GM19240 (cell line): ENCODE results near the gene PPP6R1.
"Not testable (repeated sequence)": the region's sequence is repeated elsewhere in the genome, so short reads cannot be mapped to it uniquely, and the experiment has no call there.

Experiments
- DNase-seq: peaks from one replicate; pipeline ENCODE4 v3.0.0; 2011; ENCODE audit warnings: low spot score; ENCODE audit not compliant: insufficient read length

Gene PPP6R1

DNA sequence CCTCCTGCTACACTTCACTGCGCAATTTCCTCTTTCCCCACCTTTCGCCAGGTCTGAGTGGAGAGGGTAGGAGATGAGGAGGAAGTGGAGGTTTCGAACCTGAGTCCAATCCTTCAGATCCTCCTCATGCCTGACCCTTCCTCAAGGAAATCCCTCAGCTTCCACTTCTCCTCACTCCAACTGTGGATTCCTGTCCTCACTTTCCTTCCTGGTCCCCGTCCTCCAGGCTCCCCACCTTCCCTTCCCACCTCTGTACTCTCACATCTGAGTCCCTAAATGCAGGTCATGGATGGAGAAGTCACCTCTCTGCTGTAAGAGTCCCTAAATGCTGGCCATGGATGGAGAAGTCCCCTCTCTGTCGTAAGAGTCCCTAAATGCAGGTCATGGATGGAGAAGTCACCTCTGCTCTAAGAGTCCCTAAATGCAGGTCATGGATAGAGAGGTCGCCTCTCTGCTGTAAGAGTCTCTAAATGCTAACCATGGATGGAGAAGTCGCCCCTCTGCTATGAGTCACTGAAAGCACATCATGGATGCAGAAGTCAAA is 33.3 kb downstream of the PPP6R1 start:
- no peak for DNase-seq

DNA sequence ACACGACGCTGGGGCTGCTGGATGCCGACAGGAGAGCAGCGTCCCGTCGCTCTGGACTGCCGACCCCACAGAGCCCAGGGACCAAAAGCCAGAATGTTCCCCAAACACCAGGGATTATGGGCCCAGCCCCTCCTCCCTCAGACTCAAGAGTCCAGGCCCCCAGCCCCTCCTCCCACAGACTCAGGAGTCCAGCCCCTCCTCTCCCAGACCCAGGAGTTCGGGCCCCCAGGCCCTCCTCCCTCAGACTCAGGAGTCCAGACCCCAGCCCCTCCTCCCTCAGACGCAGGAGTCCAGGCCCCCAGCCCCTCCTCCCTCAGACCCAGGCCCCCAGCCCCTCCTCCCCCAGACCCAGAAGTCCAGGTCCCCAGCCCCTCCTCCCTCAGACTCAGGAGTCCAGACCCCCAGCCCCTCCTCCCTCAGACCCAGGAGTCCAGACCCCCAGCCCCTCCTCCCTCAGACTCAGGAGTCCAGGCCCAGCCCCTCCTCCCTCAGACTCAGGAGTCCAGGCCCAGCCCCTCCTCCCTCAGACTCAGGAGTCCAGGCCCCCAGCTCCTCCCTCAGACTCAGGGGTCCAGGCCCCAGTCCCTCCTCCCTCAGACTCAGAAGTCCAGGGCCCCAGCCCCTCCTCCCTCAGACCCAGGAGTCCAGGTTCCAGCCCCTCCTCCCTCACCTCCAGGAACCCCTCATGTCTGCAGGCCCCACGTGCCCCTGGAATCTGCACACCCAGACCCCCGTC is 34.0 kb downstream of the PPP6R1 start:
- DNase-seq = not testable (repeated sequence)

DNA sequence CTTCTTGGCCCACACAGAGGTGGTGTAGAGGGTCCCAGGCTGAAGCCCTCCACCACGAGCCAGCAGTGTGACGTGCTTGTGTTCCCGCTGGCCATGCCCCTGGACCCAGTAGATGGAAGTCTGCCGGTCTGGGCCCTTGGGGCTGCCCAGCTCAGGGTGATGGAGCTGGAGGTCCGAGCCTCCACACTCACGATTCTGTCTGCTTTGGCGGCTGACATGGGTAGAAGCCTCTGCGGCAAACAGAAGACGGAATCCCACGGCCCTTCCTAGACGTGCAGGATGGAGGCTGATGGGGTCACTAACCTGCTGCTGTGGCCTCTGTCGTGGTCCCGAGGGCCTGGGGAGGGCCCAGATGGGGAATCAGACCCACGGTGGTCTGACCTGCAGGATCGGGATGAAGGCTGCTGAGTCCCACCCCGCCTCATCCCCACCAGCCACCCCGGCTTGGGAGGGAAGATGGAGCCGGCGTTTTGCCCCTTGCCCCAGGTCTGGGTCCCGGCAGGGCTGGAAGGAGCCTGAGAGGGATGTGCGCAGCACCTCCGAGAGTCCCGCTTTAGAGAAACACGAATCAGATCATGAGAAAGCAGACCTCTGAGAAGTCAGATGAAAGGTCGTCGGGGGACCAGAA is 34.7 kb downstream of the PPP6R1 start:
- no peak for DNase-seq

DNA sequence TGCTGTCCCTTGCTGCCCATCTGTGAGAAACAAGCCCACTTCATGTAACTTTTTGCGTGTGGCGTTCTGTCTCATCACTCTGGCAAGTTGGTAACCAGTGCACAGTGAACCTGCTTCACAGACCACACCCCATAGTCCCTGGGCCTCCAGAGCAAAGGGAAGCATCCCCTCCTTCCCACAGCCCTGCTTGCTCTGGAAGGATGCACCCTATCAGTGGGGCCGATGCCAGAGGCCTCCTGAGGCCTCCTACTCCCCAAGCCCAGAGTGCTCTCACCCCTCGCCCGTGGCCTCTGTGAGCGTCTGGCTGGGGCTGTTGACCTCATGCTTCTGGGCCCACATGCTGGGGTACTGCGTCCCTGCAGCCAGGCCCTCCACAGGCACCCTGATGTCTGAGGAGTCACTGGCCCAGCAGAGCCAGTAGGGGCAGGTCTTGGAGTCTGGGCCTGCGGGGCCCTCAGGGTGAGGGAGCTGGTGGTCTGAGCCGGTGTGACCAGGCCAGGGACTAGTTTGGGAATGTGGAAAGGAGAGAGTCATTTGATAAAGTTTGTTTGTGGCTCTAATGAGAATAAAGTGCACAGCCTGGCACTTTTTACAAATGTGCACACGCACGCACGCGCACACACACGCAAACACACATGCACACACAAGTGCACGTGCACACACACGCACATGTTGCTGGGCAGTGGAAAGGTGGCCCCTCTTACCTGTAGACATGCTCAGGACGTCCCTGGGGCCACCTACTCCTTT is 35.4 kb downstream of the PPP6R1 start:
- no peak for DNase-seq

DNA sequence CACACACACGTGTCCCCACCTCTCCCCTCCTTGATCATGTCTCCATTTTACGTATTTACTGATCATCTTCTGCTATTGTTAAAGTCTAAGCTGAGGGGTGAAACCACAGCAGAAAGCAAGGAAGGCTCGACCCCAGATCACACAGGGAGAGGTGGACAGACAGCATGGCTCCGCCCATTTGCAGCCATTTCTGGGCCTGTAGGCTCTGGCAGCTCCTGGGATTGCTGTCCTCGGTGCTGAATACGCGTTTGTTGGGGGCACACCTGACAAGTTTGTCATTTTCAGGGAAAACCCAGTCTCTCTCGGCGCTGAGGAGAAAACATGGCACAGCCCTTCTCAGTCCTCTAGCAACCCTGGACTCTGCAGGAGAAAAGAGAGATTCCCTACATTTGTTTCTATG is 38.3 kb downstream of the PPP6R1 start:
- no peak for DNase-seq

DNA sequence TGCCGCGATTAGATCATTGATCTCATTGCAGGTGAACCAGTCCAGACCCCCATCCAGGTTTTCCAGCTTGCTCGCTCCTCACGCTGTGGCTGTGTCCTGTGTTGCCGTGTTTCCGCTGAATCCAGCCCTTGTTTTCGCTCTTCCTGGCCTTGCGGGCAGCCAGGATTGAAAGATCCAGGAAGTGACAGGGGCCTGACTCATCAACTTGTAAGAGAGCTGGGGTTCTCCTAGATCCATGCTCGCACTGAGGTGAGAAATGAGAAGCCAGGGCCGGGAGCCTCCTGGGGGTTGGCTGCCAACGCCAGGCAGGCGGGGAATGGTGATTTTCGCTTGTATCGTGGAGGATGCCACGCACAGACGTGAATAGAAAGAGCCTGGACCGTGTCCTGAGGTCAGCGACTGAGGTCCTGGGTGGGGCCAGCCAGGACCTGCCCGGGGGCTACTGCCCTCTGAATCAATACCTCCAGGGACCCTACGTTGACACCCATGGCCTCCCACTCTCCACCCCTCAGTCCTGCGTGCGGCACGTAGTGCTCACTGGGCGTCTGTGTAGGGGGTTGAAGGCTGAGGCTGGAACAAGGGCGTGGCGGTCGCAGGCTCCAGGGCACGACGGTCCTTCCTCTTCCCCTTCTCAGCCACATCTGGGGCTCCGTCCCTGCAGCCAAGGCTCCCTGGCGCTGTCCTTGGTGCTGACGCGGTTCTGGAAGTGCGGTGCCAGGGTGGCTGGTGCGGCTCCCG is 42.2 kb downstream of the PPP6R1 start:
- no peak for DNase-seq

DNA sequence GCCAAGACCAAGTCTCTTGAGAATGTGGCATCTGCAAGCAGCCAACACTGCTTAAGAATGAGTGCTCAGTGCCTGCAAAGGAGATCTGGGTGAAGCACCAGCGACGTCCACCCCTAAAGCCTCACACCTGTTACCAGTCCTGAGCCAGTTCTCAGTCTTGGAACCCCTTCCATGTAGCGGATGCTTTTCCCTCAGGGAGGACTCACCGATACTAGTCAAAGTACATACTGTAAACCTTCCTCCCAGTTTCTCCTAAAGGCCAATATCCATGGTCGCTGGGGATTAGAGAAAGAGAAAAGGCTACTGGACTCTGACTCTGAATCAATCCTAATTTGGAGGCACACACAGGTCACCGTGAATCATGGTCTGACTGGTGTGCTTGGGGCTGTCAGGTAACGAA is 45.3 kb downstream of the PPP6R1 start:
- no peak for DNase-seq

DNA sequence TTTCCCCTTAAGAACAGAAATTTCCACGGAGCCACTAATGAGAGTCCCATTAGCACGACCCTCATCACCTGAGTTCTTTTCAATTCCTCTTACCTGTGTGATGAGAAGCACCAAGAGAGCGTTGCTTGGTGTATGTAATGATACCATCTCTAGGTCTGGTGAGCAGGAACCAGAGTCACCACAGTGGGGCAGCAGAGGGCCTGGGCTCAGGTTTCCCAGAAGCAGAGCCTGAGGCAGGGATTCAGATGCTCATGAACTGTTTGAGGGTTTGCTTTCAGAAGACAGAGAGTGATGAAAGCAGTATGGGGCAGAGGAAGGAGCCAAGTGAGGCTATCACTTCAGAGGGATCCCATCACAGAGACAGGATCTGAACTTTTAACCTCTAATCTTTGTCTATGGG is 46.4 kb downstream of the PPP6R1 start:
- no peak for DNase-seq

DNA sequence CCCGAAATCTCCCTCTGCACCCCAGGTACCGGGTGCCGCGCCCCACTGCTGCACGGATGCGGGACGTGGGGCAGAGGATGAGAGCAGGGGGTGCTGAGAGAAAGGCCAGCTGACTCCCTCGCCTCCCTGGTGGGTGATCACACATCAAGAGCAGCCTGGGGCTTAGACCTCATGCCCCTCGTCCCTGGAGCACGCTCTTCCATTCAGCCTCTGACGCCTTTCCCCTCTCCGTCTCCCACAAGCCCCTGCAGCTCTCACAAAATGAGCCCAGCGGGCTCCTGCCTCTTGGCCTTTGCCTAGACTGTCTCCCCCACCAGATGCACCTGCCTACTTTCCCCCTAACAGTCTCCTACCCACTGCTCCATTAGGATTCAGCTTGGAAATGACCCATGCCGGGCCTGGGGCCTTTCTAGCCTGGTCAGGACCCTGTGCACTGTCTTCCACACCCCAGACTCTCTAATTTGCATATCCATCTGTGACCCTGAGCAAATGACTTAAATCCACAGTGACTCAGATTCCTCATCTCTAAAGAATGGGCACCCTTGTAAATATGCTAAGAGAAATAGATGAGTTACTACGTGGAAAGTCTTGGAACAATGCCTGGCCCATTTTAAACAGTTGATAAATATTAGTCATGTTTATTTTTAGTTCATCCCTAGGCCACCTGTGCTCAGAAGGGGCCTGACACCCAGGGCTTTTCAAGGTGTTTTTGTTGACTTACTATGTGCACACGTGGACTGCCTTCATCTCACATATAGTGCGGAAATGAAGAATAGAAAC is 48.9 kb downstream of the PPP6R1 start:
- no peak for DNase-seq

DNA sequence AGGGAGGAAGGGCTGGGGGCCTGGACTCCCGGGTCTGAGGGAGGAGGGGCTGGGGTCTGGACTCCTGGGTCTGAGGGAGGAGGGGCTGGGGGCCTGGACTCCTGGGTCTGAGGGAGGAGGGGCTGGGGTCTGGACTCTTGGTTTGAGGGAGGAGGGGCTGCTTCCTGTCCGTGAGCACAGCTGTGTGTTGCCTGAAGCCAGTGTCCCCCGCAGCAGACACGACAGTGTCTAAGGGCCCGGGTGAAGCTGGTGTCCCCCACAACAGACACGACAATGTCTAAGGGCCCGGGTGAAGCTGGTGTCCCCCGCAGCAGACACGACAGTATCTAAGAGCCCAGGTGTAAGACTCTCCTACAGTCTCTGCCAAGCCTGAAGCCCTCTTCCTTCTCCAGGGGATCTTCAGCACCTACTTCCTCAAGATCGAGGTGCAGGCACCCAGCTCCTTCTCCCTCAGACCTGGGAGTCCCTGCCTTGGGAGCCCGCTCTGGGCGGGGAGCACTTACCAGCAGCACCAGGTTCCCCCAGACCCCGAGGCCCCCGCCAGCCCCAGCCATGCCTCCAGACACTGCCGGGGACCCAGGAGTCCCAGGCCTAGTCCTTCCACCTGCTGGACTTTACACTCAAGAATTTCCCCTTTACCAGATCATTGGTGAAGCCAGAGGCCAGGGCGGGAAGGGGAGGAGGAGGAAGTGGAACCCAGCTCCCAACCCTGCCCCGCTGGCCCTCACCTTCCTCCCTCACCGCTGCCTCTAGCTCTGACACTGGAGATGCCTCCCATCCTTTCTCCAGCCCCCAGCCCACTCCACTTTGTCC is 49.7 kb downstream of the PPP6R1 start, which contains the start of gene PTPRH:
Gene PTPRH, minus strand, starts transcription at position 622 of the 813 bp plus-strand sequence. Its CDS starts 68 bp downstream, at position 554.
- no peak for DNase-seq

DNA sequence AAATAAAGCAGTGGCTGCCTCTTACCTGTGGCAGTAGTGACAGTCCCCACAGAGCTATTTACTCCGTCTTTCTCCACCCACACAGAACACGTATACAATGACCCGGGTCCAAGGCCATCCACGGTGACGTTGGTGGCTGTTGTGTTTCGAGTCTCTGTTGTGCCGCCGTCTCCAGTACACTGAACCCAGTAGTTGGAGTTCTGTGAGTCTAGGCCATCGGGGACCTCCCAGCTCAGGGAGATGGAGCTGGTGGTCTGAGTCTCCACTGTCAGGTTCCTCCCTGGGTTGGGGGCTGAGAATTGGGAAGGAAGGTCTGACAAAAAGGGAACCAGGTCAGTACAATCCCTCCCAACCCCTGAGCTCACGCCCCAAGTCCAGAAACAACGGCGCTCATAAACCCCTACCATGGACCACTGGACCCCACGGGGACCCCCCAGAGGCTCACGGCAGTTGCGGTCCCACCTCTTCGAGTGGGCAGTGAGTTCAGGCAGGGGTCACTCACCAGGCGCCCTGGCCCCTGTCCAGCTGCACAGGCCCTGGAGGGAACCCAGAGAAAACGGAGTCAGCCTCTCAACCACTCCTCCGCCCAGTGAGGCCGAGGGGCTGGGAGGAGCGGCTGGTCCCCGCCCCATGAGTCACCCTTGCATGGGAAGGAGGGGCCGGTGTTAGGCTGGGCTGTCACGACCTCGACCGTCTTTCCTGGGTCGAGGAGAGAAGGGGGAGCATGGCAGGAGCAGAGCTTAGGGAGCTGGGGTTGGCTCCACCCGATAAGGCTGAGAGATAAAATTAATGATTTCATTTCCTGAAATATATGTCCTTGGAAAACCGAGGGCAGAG is 51.9 kb downstream of the PPP6R1 start:
- DNase-seq = no peak

DNA sequence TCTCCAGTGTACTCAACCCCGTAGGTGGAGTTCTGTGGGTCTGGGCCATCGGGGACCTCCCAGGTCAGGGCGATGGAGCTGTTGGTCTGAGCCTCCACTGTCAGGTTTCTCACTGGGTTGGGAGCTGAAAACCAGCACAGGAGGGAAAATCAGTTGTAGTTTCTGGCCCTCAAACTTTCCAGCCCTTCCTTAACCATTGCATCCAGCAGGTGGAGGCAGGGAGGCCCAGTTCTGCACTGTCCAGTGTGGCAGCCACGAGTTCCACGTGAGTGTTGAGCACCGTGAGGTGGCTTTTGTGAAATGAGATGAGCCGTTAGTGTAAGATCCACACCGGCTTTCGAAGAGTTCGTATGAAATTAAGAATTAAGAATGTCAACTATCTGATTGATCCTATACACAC is 56.6 kb downstream of the PPP6R1 start:
- not testable (repeated sequence) for DNase-seq

DNA sequence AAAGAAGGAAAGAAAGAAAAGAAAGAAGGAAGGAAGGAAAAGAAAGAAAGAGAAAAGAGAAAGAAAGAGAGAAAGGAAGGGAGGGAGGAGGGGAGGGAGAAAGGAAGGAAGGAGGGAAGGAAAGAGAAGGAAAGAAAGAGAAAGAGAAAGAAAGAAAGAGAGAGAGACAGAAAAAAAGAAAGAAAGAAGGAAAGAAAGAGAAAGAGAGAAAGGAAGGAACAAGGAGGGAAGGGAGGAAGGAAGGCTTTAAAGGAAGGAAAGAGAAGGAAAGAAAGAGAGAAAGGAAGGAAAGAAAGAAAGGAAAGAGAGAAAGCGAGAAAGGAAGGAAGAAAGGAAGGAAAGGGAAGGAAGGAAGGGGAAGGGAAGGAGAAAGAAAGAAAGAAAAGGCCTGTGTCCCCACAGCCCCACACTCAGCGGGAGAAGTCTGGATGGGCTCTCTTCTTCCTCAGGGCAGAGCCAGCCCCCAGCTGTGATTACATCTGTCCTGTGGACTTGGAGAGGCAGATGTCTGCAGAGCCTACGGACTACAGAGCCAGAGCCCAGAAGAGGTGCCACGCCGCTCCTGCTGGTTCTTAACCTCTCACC is 59.1 kb downstream of the PPP6R1 start:
- DNase-seq = no peak

DNA sequence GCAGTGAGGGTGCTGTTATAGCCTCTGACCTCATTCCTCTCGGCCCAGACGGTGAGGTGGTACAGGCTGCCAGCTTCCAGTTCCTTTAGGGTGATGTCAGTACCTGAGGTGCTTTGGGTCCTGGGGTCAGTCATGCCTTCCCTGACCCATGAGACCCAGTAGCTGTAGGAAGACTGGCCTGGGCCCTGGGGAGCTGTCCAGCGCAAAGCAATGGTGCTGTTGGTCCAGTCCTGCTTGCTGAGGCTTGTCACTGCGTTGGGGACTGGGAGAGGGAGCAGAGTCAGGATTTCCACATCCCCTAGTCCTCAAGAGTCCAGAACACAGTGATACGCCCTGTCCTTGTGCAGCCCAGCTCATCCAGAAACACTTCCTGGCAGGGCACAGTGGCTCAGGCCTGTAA is 60.2 kb downstream of the PPP6R1 start:
- DNase-seq = no peak

DNA sequence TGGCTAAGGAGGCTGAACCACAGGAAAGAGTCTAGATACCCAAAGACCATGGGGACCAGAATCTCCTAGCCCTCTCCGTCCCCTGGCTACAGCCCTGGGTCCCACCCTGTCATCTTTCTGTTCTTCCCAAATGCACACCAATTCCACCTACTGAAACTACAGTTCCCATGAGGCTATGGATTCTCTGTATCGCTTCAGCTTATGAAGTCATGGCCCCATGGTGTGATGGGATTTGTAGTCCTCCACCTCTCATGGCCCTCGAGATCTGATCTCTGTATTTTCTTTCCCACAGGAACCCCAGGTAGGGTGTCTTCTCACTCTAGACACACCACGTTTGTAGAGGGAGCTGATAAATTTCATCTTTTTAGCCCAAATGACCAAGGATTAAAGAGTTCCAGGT is 61.3 kb downstream of the PPP6R1 start:
- DNase-seq = no peak

DNA sequence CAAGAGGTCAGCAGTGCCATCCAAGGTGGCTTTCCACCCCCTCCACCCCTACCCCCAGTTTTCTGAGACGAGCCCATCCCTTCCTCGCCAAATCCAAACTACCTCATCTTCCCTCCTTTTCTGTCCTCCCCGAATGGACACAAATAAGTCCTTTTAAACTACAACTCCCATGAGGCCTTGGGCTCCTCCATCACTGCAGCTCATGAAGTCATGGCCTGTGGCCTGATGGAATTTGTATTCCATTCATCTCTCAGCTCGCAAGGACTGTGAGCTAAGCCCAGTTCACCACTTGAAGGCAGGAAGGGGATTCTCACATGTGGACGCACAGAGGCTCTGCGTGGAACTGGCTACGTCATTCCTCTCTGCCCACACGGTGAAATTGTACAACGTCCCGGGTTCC is 62.0 kb downstream of the PPP6R1 start:
- no peak for DNase-seq

DNA sequence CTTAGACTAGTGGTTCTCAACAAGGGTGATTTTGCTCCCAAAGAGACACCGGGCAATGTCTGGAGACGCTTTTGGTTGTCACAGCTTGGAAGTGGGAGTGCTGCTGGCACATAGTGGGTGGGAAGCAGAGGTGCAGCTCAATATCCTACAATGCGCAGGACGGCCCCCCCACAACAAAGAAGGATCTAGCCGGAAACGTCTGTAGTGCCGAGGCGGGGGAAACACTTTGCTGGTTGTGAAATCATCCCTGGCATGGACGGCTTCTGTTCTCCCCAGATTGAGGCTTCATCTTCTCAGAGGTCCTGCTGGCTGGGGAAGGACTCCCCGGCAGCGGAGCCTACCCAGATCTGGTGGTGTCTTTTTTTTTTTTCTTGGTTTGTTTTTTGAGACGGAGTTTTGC is 65.3 kb downstream of the PPP6R1 start:
- DNase-seq = no peak

DNA sequence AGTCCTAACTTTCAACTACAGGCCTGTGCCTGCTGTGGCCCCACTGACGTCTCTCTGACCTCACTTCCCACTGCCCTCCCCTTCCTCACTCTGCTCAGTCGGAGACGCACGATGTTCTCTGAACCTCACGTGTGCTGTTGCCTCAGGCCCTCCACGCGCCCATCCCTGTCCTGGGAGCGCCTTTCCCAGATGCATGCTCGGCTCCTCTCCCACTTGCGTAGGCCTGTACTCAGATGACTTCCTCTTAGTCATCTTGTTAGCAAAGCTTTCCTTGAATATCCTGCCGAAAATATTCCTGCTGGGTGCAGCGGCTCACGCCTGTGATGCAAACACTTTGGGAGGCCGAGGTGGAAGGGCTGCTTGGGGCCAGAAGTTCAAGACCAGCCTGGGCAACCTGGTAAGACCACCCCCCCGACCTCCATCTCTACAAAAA is 69.4 kb downstream of the PPP6R1 start:
- DNase-seq = no peak
